CD4-positive, alpha-beta T cell treated with Interleukin-4 for 4 hours (primary cell): ENCODE measurements around the gene RAP1A.
"Not testable (repeated sequence)": the region's sequence is repeated elsewhere in the genome, so short reads cannot be mapped to it uniquely, and the experiment has no call there.

Source experiments
- DNase-seq: peaks from one replicate; pipeline ENCODE4 v3.0.0-alpha.2; 2020

RAP1A gene

DNA sequence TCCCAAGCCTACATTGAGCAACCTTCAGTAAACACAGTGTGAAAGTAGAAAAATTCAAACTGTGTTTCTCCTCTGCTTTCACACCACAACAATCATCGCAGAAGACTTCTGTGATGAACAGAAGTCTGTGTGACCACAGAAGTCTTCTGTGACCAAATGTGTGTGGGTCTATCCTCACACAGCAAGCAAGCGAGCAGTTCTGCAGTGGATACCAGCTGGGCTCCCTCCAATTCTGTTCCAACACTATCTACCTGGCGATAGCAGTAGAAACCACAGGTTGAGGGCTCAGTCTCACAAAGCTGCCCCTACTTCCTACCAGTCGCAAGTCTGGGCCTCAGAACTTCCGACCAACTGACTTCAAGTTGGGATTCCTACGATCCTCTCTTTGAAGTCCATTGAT, 21.0 kb upstream of the RAP1A start:
- DNase-seq, result peak; percentile 62

DNA sequence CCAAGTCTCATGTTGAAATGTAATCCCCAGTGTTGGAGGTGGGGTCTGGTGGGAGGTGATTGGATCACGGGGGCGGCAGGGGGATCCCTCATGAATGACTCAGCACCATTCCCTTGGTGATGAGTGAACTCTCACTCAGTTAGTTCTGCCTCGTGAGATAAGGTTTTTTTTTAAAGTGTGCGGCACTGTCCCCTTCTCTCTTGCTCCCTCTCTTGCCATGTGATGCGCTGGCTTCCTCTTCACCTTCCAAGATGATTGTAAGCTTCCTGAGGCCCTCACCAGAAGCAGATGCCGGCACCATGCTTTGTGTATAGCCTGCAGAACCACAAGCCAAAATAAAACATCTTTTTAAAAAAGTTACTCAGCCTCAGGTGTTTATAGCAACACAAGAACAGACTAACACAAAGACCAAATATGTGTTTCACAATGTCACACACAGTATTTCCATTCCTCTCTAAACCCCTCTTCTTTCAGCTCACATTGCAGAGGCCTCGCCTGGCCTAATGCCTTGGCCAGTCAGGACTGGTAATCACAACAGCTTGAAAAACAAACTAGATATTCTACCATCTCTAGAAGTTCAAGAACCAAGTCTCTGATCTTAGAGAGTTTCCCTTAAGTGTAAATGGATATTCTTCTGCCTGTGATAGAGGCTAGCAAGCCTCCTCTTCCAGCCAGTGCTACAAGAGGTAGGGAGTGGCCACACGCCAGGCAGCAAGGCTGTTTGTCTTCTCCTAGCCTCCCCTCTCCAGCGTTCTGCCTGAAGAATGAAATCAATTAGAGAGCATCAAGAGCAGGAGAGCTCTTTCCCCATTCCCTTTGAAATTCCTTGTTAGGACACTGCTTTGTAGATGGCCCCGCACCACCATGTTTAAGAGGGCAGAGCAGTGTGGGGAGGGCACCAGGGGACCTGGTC, 19.6 kb upstream of the RAP1A start:
- DNase-seq, result no peak

DNA sequence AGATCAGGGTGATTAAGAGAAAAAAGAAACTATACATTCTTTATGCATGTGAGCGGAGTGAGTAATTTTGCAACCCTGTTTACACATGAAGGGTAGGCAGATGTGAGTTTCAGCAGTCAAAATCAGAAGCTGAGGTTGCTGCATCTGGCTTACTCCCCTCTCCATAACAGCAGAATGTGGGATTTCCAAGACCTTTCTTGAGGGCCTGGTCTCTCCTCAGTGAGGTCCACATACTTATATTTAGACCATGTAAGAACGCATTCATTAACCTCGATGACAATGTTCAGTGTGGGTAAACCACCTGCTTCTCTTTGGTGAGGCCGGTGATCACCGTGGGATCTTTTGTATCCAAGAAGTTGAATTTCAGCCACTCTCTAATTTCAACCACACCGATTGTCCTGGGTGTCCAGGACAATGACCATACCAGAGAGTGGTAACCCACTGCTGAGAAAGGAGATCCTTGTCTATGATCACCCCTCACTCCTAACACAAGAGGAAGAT, 18.7 kb upstream of the RAP1A start:
- no peak for DNase-seq

DNA sequence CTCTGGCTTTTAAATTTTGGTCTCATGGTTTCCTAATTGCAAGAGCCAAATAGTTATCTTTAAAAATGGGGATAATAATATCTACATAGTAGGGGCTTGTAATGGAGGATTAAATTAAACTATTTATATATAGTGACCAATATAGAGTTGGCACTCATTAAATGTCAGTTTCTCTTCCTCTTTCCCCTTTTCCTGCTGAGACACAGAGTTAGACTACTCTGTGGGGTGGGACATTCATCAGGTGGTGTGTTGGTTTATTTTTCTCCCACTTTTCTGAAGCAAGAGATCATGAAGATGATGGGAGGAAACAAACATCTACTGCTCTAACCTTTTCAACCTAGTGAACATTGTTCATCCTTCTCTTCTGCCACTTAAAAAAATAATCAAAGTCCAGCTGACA, 17.3 kb upstream of the RAP1A start:
- DNase-seq, result no peak

DNA sequence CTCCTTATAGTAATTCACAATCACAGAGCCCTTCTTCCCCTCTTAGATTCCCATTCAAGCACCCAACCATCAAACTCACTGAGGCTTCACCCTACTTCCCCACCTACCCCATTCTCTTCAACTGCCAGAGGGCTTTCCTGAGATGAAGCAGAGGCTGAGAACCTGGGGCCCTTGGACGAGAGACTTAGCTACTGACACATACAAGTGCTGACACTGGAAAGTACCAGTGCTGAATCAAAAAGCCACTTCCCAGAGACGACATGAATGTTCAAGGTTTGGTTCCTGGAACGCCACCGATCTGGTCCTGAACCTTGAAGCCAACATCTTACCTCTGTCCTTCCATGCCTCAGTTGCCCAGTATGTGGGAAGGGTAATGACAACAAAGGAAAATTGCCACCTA, 16.6 kb upstream of the RAP1A start:
- no peak for DNase-seq

DNA sequence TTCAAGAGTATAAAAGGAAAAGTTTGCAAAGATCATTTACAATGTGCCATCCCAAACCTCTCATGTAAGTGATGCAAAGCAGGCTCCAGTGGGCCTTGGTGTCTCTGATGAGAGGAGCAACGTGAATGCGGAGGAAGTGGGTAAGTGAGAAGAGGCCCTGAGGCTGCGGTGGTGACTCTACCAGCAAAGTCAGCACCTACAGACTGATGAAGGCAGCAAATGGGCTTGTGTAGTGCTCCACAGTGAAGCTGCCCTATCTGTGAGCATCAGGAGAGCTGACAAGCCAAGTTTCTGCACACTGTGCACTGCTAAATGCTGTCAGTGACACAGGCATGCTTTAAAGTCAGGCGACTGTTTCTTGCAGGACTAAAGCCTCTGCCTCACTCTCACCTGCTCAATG, 15.6 kb upstream of the RAP1A start:
- DNase-seq, result peak; percentile 94

DNA sequence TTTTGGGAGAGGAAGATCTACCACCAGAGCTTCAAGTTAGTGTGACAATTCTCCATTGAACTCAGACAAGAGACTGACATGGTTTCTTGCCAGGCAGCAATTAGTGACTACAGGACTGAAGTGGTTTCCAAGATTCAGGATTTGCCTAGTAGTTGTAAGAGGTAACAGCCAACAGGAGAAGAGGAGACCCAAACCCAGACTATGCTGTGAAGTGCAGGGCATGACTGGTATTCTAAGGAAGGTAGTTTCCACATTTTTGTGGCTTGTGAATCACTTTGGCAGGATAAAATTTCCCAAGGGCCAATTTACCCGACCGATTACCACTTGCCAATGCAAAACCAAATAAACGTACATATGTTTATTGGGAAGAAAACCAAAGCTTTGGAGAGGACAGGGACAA, 14.7 kb upstream of the RAP1A start:
- no peak for DNase-seq

DNA sequence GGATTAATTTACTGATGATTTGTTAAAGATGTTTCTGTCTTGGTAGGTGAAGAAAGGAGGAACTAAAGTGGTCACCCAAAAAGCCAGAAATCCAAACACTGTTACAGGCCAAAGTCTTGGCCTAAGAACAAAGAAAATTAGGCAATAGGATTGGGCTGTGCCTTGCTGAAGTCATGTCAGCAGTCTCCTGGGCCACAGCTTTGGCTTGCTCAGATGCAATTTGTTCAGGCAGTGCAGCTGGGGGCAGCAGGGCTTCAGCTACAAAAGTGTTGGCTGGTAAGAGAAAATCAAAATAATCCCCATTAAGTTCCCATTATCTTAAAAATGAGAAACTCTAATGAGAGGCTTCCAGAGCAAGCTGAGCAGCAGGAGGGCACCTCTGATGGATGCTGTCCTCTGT, 14.0 kb upstream of the RAP1A start:
- no peak for DNase-seq

DNA sequence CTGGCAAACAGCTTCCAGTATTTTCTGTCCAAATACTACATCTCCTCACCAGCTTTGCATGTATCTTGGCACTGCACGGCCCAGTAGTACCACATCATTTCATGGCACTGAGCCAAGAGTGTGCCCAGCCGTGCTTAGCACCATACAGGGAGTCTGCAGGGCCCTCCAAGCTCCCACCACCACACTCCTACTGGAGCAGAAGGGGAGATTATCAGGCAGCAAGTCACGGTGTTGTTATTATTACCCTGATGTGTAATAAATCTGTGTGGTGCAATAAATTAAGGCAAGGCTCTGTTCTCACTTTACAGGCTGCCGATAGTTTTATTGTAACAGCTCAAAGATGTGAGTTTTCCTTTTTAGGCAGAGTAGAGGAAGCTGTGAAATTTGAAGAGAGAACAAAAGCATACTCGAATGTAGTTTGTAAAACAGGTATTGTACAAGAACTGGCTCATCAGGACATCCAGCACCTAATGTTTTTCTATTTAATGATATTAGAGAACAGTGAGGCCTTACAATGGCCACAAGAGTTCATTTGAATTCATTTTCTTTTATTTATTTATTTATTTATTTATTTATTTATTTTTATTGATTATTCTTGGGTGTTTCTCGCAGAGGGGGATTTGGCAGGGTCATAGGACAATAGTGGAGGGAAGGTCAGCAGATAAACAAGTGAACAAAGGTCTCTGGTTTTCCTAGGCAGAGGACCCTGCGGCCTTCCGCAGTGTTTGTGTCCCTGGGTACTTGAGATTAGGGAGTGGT, 13.0 kb upstream of the RAP1A start:
- not testable (repeated sequence) for DNase-seq

DNA sequence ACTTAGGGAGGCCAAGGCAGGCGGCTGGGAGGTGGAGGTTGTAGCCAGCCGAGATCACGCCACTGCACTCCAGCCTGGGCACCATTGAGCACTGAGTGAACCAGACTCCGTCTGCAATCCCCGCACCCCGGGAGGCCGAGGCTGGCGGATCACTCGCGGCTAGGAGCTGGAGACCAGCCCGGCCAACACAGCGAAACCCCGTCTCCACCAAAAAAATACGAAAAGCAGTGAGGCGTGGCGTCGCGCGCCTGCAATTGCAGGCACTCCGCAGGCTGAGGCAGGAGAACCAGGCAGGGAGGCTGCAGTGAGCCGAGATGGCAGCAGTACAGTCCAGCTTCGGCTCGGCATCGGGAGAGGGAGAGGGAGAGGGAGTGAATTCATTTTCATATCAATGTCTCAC, 11.1 kb upstream of the RAP1A start:
- not testable (repeated sequence) for DNase-seq

DNA sequence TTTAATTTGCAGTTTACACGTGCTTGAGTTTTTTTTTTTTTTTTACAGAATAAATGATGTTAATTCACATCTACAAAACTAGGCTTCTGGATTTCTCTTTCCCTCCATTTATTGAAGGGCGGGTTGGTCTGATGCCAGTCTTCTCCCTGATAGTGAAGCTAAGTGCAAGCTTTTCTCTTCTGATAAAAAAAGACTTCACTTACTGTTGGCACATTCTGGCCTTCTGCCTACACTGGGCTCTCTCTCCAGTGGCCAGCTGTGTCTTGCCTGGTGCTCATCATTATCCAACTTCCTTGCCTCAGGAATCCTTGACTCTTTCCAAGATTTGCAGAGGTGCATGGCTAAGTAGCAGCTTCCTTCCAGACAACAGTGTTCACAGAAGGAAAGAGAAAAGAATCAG, 7.6 kb upstream of the RAP1A start:
- DNase-seq, result no peak

DNA sequence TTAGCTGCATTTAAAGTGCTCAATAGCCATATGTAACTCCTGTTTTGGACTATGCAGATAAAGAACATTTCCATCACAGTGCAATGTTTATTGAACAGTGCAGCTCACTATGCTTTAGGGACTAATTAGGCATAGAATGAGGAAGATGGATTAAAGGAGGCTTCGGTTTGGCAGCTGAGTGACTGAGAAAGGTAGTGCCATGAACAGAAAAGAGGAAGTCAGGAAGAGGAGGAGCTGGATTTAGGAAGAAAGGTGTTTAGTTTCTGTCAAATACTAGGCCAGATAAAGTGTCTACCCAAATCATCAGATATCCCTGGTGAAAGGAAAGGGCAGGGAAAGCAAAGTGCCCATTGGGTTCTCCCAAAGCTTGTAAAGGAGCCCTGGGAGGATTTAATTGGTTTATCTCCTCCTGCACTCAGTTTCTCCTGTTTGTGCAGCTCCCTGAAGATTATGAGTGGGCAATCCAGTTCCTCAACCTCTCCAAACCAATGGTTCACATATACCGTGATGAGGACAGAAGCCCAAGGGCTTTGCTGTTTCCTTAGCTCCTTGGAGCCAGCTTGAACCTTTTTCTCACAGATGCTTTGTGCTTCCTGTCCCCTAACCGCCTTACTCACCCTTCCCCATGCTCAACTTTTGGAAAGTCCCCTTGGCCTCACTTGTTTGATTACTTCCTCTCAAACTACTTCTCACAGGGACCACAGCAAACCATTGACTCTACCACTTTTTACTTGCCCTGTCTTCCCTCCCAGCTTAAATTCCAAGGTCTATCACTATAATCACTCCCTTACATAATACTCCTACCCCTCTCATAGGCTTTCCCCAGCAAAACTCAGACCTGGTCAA, 3.5 kb upstream of the RAP1A start:
- DNase-seq, result peak; percentile 86

DNA sequence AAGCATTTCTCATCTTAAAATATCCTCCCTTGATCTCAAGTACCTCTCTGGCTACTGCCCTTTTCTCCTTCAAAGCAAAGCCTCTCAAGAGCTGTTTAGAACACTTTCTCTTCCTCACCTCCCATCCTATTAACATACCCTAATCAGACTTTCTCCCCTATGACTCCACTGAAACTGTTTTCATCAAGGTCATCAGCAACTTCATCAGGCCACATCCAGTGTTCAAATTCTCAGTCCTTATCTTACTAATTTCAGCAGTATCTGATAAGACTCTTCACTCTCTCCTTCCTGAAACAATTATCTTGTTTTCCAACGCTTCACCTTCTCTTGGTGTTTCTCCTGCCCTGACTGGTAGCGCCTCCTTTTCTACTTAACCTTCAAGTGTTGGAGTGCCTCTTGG, 1.5 kb upstream of the RAP1A start:
- no peak for DNase-seq

DNA sequence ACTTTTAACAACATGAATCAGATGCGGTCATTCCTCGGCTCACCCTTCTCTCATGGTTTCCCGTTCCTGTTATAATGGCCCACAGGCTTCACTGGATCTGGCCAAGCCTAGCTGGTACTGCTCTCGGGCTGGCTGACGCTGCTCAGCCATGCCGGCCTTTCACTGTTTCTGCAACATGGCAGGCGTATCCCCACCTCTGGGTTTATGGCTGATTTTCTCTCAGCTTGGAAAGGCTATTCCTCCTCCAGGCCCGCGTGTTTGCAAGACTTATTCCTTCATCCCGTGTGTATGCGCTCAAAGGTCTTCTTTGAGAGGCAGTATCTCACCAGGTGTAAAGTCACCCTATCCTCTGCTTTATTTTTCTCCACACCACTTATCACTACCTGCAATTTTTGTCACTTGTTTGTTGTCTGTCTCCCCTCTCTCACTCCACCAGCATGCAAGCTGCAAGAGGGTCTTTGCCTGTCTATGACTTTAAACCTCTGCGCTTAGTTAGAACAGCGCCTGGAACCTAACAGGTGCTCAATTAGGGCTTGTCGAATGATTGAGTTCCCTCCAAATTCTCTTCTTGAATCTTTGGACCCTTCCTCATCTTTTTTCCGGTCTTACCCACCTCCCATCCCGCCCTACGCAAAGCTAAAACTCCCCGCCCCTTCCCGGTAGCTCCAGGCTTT, 491 bp upstream of the RAP1A start:
- no peak for DNase-seq

DNA sequence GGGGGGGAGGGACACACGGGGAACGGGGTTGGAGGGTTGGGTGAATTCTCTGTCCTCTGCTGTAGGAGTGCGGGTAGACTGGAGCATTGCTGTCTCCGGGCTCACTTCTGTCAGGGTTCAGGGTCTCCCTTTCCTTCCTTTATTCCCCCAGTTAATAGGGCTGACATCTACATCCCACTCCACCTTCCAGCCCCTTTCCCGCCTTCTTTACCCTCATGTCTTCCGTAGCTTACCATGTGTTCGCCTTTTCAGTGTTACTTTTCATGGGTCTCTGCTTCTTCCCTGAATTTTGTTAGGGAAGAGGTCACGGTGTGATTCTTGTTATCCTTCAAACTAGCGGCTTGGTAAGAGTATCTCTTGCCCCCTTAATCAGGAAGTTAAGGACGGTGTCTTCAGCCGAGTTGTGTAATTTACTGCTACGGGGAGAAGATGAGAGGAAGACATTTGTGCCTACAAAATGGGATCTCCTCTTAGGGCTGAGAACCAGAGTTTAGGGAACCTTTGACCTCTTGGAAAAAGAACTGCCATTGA, 917 bp downstream of the RAP1A start:
- no peak for DNase-seq

DNA sequence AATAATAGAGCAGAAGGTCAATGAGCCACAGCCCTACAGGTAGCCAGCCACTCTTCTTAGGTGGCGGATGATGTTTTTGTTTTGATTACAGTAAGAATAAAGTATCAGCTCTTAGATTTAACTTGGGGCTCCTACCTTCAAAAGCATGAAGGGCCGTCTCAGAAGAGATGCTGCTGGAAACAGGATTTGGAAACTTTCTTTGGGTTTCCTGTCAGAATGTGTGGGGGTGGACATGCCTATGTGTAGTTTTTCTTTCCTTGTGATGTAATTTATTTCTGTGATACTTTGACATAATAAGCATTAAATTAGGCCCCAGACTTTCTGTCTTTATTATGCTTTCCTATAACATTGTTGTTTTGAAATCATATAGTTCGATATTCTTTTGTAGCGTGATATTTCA, 1.5 kb downstream of the RAP1A start:
- DNase-seq, result peak; percentile 51

DNA sequence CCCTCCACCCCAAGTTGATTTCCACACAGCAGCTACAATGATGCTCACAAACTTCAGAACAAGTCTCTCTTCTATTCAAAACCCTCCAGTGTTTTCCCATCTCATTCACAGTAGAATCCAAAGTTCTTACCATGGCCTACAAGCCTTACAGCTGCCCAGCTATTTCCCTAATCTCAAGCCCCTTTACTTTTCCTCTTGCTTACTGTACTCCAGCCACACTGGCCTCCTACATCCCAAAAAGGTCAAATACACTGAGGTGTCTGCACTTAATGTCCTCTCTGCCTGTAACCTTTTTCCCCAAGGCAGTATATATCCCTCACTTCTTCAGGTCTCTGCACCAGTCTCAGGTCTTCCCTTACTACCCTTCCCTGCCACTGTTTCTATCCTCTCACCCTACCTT, 2.6 kb downstream of the RAP1A start:
- no peak for DNase-seq

DNA sequence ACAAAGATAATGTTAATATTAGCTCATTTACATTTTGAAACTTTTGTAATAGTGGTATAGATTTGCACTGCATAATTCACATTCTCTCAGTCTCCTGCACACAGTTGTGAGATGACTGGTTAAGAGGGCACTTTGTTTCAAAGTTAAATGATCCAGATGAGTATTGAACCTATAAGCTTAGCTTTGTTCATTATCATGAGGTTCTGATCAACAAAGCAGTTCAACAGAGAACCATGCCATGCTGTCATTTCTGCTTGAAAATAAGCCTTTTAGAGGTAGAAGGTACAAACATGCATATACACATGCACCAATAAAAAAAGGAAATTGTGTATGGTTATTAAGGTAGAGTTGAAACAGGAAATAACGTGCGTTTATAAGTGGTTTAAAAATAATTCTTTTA, 4.8 kb downstream of the RAP1A start:
- DNase-seq, result peak; percentile 76

DNA sequence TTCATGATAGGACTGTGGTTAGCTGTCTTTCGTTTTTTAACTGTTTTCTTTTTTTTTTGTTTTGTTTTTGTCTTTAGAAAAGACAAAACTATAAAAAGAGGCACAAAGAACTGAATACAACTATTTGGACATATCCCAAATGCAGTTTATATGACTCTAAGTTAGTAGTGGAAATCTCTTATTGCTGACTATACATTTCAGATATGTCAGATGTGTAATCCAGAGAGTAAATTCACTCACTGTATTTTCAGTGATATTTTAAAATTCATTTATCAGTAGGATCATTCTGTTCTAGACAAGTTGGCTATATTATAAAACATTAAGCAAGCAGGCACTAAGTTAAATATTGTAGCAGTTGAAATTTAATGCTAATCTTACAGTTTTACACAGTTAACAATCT, 5.7 kb downstream of the RAP1A start:
- DNase-seq, result no peak

DNA sequence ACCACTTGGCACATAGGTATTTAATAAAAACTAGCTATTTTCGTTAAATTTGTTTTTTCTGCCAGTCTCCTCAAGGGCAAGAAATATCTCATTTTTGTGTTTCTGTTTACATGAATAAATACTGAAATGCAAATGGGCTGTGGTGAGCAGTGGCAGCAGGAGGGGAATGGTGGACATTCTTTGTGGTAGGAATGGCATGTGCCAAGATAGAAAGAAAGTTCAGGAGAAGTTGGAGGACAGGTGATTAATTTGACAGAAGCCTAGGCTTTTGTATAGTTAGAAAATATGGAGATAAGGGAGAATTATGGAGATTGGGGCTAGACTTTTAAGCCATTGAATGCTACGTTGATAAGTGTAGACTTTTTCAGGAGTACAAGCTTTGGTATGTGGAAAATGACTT, 8.6 kb downstream of the RAP1A start:
- DNase-seq, result no peak

DNA sequence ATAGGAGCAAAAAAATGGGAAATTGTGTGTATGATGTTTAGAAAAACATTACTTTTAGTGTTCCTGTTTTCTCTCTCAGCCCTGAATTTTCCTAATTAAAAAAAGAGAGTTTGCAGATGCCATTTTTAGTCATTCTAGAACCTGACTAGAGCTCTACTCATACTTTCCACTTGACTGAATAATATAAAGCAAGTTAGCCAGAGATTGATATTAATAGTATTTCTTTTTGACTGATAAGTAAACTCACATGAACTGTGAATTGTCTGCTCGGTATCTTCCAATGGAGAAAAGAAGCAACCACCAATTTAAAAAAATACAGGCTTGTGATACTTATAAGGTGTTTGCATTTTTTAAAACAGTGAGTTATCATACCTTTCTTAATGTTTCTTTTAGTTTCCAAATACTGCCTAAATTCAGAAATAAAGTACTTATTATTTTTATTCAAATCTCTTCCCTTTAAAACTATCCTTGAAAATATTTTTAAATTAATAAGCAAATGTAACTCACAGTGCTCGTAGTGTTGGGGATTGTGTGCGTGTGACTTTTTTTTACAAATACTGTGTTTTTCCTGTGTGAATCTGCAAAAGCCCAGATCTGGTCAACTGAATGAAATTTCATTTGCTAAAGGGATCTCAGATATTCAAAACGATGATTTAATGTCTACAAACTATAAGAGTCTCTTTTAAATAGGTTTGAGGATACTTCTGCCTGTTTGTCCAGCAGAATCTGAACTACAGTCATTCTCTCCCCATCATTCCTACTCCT, 9.8 kb downstream of the RAP1A start:
- no peak for DNase-seq

DNA sequence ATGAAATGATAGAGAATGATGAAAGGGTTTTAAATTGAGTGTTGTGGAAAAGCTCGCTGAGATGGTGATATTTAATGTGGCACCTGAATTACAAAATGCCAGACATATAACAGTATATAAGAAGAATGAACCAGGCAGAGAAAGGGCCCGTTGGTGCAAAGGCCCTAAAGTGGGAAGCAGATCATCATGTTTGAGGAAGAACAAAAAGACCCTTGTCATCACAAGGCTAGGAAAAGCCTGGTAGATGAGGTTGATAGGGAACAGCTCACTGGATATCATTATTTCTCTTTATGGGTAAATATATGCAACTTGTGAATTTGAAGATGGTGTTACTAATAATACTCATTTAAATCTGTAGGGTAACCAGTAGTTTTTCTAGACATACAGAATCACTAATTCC, 11.0 kb downstream of the RAP1A start:
- no peak for DNase-seq
